ENCODE measurements around the gene CACNA1C. TPM values are rescaled to one million over a fixed set of nuclear protein-coding genes. Genes with fewer than 3 reads are reported as not detected.

Gene CACNA1C
- total and polyA plus RNA-seq, 2 donors (not counting 1 experiment from before 2014, with no cell fraction given), result 7.6 to 11.4 TPM

DNA sequence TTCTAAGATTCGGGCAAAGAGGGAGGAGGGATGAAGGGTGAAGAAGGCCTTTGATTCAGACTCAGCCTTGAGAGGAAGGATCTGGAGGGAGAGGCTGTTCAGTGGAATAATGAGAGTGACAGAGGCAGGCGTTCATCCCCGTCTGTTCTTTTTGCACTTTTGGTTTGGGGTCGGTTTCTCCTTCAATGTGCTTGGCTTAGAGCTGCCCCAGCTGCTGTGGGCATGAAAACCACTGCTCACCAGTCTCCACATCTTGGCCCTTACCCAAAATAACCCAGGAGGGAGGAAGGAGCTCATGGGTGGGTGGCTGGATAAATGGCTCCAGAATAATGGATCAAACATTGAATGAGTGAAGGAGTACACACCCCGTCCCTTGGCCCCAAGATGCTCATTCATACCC, 480.2 kb downstream of the CACNA1C start:
- Histone ChIP-seq H3K36me3 (ENCODE audit: control insufficient read depth, insufficient read depth, low read length) (no peaks in the 10 kb centered on the region), H3K27me3 (ENCODE audit: control insufficient read depth, insufficient read depth, low read length) (no peaks in the 10 kb centered on the region), H3K4me2 (ENCODE audit: extremely low read depth, insufficient read depth, low read length) (no peak overlapping the region), H3K4me3 (replicated peaks in 1 of 4; ENCODE audit: control extremely low read depth in 1 of 4, insufficient read depth in 1 of 4, low read depth in 3 of 4, low read length in 4 of 4) (no peak overlapping the region), H2AFZ (ENCODE audit: low read length) (no peak overlapping the region), H3K79me2 (ENCODE audit: control insufficient read depth, insufficient read depth, low read length) (no peaks in the 10 kb centered on the region), H3K27ac (ENCODE audit: insufficient read depth, low read length) (no peak overlapping the region), H3K9me3 (ENCODE audit: control insufficient read depth, insufficient read depth, low read depth, low read length) (no peaks in the 10 kb centered on the region), H3K9ac (ENCODE audit: insufficient read depth, low read length) (no peak overlapping the region), H4K20me1 (ENCODE audit: control insufficient read depth, extremely low read depth, insufficient read depth, low read length) (no peaks in the 10 kb centered on the region), H3K4me1 (ENCODE audit: control insufficient read depth, extremely low read depth, insufficient read depth, low read length) (no peaks in the 10 kb centered on the region)
- DNase-seq (ENCODE audit: low read depth in 2 of 2), result no peak
- TF ChIP-seq, protein P1, sequence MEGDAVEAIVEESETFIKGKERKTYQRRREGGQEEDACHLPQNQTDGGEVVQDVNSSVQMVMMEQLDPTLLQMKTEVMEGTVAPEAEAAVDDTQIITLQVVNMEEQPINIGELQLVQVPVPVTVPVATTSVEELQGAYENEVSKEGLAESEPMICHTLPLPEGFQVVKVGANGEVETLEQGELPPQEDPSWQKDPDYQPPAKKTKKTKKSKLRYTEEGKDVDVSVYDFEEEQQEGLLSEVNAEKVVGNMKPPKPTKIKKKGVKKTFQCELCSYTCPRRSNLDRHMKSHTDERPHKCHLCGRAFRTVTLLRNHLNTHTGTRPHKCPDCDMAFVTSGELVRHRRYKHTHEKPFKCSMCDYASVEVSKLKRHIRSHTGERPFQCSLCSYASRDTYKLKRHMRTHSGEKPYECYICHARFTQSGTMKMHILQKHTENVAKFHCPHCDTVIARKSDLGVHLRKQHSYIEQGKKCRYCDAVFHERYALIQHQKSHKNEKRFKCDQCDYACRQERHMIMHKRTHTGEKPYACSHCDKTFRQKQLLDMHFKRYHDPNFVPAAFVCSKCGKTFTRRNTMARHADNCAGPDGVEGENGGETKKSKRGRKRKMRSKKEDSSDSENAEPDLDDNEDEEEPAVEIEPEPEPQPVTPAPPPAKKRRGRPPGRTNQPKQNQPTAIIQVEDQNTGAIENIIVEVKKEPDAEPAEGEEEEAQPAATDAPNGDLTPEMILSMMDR (conservative IDR thresholded peaks at IDR 0.05 in 1 of 2, IDR thresholded peaks at IDR 0.05 in 1 of 2; ENCODE audit: low read depth in 1 of 2, low read length in 2 of 2), result no peak
- TF ChIP-seq EZH2 (IDR thresholded peaks at IDR 0.05; ENCODE audit: low read length, missing control alignments), result no peak

DNA sequence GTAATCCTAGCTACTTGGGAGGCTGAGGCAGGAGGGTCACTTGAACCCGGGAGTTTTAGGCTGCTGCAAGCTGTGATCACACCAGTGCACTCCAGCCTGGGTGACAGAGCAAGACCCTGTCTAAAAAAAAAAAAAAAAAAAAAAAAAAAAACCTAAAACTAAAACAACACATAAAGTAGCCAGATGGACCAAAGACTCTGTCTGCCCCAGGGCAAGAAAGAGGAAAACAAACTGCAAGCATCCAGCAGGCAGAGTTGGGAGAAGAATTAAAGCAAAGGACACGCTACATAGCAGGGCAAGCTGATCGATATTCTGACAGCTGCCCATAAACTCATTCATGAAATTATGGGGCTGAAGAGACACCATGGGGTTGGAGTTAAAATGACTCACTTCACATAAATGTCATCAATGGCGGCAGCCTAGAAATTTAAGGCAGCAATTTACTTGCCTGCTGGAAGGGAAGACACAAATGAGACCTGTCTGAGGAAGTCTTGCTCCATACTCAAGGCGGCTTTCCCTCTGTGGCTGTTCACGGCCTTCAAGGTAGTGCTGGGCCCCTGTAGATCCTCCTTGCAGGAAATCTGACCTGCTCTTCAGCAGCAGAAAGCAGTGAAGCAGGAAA, 482.9 kb downstream of the CACNA1C start:
- H4K20me1 ChIP-seq (ENCODE audit: control insufficient read depth, extremely low read depth, insufficient read depth, low read length), result no peaks in the 10 kb centered on the region
- H3K9ac ChIP-seq (ENCODE audit: insufficient read depth, low read length), result no peak overlapping the region
- no peak for DNase-seq (ENCODE audit: low read depth in 2 of 2)
- no peaks in the 10 kb centered on the region for H3K79me2 ChIP-seq (ENCODE audit: control insufficient read depth, insufficient read depth, low read length)
- H3K4me2 ChIP-seq (ENCODE audit: extremely low read depth, insufficient read depth, low read length), result no peak overlapping the region
- no peaks in the 10 kb centered on the region for H3K4me1 ChIP-seq (ENCODE audit: control insufficient read depth, extremely low read depth, insufficient read depth, low read length)
- no peak overlapping the region for H2AFZ ChIP-seq (ENCODE audit: low read length)
- H3K36me3 ChIP-seq (ENCODE audit: control insufficient read depth, insufficient read depth, low read length), result no peaks in the 10 kb centered on the region
- no peak overlapping the region for H3K27ac ChIP-seq (ENCODE audit: insufficient read depth, low read length)
- no peaks in the 10 kb centered on the region for H3K9me3 ChIP-seq (ENCODE audit: control insufficient read depth, insufficient read depth, low read depth, low read length)
- H3K27me3 ChIP-seq (ENCODE audit: control insufficient read depth, insufficient read depth, low read length), result no peaks in the 10 kb centered on the region
- no peak overlapping the region for H3K4me3 ChIP-seq (replicated peaks in 1 of 4; ENCODE audit: control extremely low read depth in 1 of 4, insufficient read depth in 1 of 4, low read depth in 3 of 4, low read length in 4 of 4)
- TF ChIP-seq, protein P1 (conservative IDR thresholded peaks at IDR 0.05 in 1 of 2, IDR thresholded peaks at IDR 0.05 in 1 of 2; ENCODE audit: low read depth in 1 of 2, low read length in 2 of 2), result no peak
- no peak for TF ChIP-seq EZH2 (IDR thresholded peaks at IDR 0.05; ENCODE audit: low read length, missing control alignments)

DNA sequence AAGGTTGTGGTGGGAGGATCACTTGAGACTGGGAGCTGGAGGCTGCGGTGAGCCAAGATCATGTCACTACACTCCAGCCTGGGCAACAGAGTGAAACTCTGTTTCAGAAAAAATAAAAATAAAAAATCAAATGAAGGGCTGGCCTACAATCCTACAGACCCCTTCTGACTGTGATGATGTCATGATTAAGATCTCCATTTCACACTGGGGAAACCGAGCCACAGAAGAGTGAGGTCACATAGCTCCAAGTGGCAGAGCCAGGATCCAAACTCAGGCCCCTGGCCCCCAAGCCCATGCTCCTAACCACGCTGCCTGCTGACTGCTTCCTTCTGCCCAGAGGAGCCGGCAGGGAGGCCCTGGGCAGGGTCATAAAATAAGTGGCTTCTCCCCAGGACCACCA, 483.9 kb downstream of the CACNA1C start:
- Histone ChIP-seq H3K9me3 (ENCODE audit: control insufficient read depth, insufficient read depth, low read depth, low read length) (no peaks in the 10 kb centered on the region), H3K4me1 (ENCODE audit: control insufficient read depth, extremely low read depth, insufficient read depth, low read length) (no peaks in the 10 kb centered on the region), H3K9ac (ENCODE audit: insufficient read depth, low read length) (no peak overlapping the region), H3K4me3 (replicated peaks in 1 of 4; ENCODE audit: control extremely low read depth in 1 of 4, insufficient read depth in 1 of 4, low read depth in 3 of 4, low read length in 4 of 4) (no peak overlapping the region), H3K27ac (ENCODE audit: insufficient read depth, low read length) (no peak overlapping the region), H4K20me1 (ENCODE audit: control insufficient read depth, extremely low read depth, insufficient read depth, low read length) (no peaks in the 10 kb centered on the region), H3K27me3 (ENCODE audit: control insufficient read depth, insufficient read depth, low read length) (no peaks in the 10 kb centered on the region), H2AFZ (ENCODE audit: low read length) (no peak overlapping the region), H3K79me2 (ENCODE audit: control insufficient read depth, insufficient read depth, low read length) (no peaks in the 10 kb centered on the region), H3K36me3 (ENCODE audit: control insufficient read depth, insufficient read depth, low read length) (no peaks in the 10 kb centered on the region), H3K4me2 (ENCODE audit: extremely low read depth, insufficient read depth, low read length) (no peak overlapping the region)
- TF ChIP-seq EZH2 (IDR thresholded peaks at IDR 0.05; ENCODE audit: low read length, missing control alignments), result no peak
- TF ChIP-seq, protein P1 (conservative IDR thresholded peaks at IDR 0.05 in 1 of 2, IDR thresholded peaks at IDR 0.05 in 1 of 2; ENCODE audit: low read depth in 1 of 2, low read length in 2 of 2), result no peak
- no peak for DNase-seq (ENCODE audit: low read depth in 2 of 2)
